GM12878 (cell line): ENCODE data around the gene TIMP2. TPM values are rescaled to one million over a fixed set of nuclear protein-coding genes. Genes with fewer than 3 reads are reported as not detected.

Experiments
- ATAC-seq: fragments of 200-7000 bp; cut with Tn5 transposase; 3 replicates; pipeline ENCODE4 v1.9.1; 2020; ENCODE audit warnings: mild to moderate bottlenecking, moderate library complexity
- BruUV-seq: library from RNA; stranded (reverse); fragments of 400-500 nt; replicated peaks from 2 replicates; lab custom pipeline; 2021; lab: Mats Ljungman, UMichigan
- CTCF ChIA-PET: fragments of 300-600 bp; sonication (Branson Sonifier 250); formaldehyde crosslinking; extraction: SDS; loops from one replicate; lab custom pipeline; 2021; ENCODE audit warnings: inconsistent platforms; lab: Yijun Ruan, JAX
- POLR2A ChIA-PET: fragments of 350-600 bp; formaldehyde crosslinking; extraction: SDS; loops from one replicate; lab custom pipeline; 2021; ENCODE audit warnings: inconsistent platforms; lab: Charles Lee
- RAD21 ChIA-PET: fragments of 300-600 bp; sonication (Branson Sonifier 250); formaldehyde crosslinking; loops from one replicate; lab custom pipeline; 2023; ENCODE audit warnings: antibody characterized with exemption; ENCODE audit not compliant: unreplicated experiment; lab: Charles Lee
- SMC1A ChIA-PET: fragments of 300-600 bp; sonication (Branson Sonifier 250); formaldehyde crosslinking; loops from one replicate; lab custom pipeline; 2023; ENCODE audit not compliant: unreplicated experiment, uncharacterized antibody; lab: Charles Lee
- DNase-seq: peaks from one replicate; pipeline ENCODE4 v3.0.0-alpha.2; 2011; ENCODE audit warnings: low read depth, low spot score
- FAIRE-seq: peaks from 3 replicates; lab custom pipeline; 2011; peaks lifted over from hg19 to GRCh38; lab: Jason Lieb, UNC
- H2AFZ ChIP-seq: 2 replicates; pipeline ENCODE4 v1.6.0; 2011; ENCODE audit warnings: low read depth, low read length, control low read depth; ENCODE audit not compliant: control insufficient read depth
- H3K27ac ChIP-seq: 2 replicates; pipeline ENCODE4 v1.5.1; 2011; ENCODE audit warnings: control low read depth; ENCODE audit not compliant: control insufficient read depth, insufficient read depth
- H3K27me3 ChIP-seq, 2 experiments: replicated peaks in 1 of 2; 2 replicates each; pipeline versions ENCODE4 v1.6.0 to v1.6.1; 2011; ENCODE audit warnings: low read length in 1 of 2; ENCODE audit not compliant: control insufficient read depth in 2 of 2, insufficient read depth in 2 of 2
- H3K36me3 ChIP-seq, 2 experiments: 2 replicates each; pipeline ENCODE4 v1.5.1; 2011; ENCODE audit warnings: low read length in 1 of 2; ENCODE audit not compliant: control insufficient read depth in 2 of 2, insufficient read depth in 2 of 2
- H3K4me1 ChIP-seq: 2 replicates; pipeline ENCODE4 v1.6.1; 2011; ENCODE audit warnings: mild to moderate bottlenecking, low read length, moderate library complexity, mixed read lengths; ENCODE audit not compliant: control insufficient read depth, insufficient read depth
- H3K4me2 ChIP-seq: 2 replicates; pipeline ENCODE4 v1.6.0; 2011; ENCODE audit warnings: control low read depth; ENCODE audit not compliant: control insufficient read depth, insufficient read depth
- H3K4me3 ChIP-seq: fragments of 200-600 bp; sonication (generic); 2 replicates; pipeline ENCODE4 v1.5.1; 2016
- H3K79me2 ChIP-seq: 2 replicates; pipeline ENCODE4 v1.6.0; 2011; ENCODE audit warnings: low read length; ENCODE audit not compliant: control insufficient read depth, insufficient read depth
- H3K9ac ChIP-seq: 2 replicates; pipeline ENCODE4 v1.8.0; 2011; ENCODE audit warnings: low read length, control low read depth, mixed read lengths; ENCODE audit not compliant: control insufficient read depth, insufficient read depth
- H3K9me3 ChIP-seq: replicated peaks from 3 replicates; pipeline ENCODE4 v1.5.1; 2011; ENCODE audit warnings: mild to moderate bottlenecking, low read length; ENCODE audit not compliant: control insufficient read depth, insufficient read depth
- H4K20me1 ChIP-seq: 2 replicates; pipeline ENCODE4 v1.6.0; 2011; ENCODE audit not compliant: control insufficient read depth, insufficient read depth
- E2F8 ChIP-seq: fragments of 450-650 bp; IDR thresholded peaks from 2 replicates; pipeline ENCODE4 v1.6.1; 2018; ENCODE audit warnings: mild to moderate bottlenecking, low read depth, moderate library complexity; ENCODE audit not compliant: partially characterized antibody
- EED ChIP-seq: sonication (generic); IDR thresholded peaks from 2 replicates; pipeline ENCODE4 v1.6.1; 2016; ENCODE audit warnings: antibody characterized with exemption, low read depth
- HDAC6 ChIP-seq: fragments of 200-600 bp; sonication (generic); IDR thresholded peaks from one replicate; pipeline ENCODE4 v1.8.0; 2017; ENCODE audit warnings: antibody characterized with exemption; ENCODE audit not compliant: unreplicated experiment
- HDGF ChIP-seq: fragments of 450-650 bp; IDR thresholded peaks from 2 replicates; pipeline ENCODE4 v1.6.1; 2016; ENCODE audit warnings: antibody characterized with exemption
- MEF2B ChIP-seq: fragments of 450-650 bp; IDR thresholded peaks from 2 replicates; pipeline ENCODE4 v1.6.1; 2018; ENCODE audit warnings: mild to moderate bottlenecking, moderate library complexity; ENCODE audit not compliant: partially characterized antibody, poor library complexity, severe bottlenecking
- TAF1 ChIP-seq: IDR thresholded peaks from 2 replicates; pipeline ENCODE4 v1.6.1; 2011; ENCODE audit warnings: mild to moderate bottlenecking, low read depth, low read length, borderline replicate concordance
- ZNF384 ChIP-seq: IDR thresholded peaks from 2 replicates; pipeline ENCODE4 v1.6.1; 2012; ENCODE audit warnings: low read depth, mild to moderate bottlenecking, low read length, improper control_type of control experiment, borderline replicate concordance
- WGBS: methylation state at CpG from one replicate; pipeline ENCODE4 v1.1.6; 2016; ENCODE audit warnings: low lambda C conversion rate; ENCODE audit not compliant: insufficient replicate concordance, insufficient coverage; ENCODE audit errors: missing lambda C conversion rate; 5-methylcytosine and 5-hydroxymethylcytosine counted together
- in situ Hi-C: fragments of 300-500 bp; cut with MboI; formaldehyde crosslinking; loops from 9 replicates; pipeline ENCODE4 v1.14.3; 2018; ENCODE audit warnings: mixed read lengths
- intact Hi-C: fragments of 100-400 bp; cut with micrococcal nuclease; formaldehyde crosslinking; loops from one replicate; pipeline ENCODE4 v1.14.2; 2022; ENCODE audit not compliant: unreplicated experiment
- polyA plus RNA-seq, 11 experiments: library from polyadenylated mRNA; depleted of rRNA in 4 of 11; unstranded in 6 of 11; stranded (reverse) in 5 of 11; fragments of >200 nt; fragmentation: Nextera tagmentation in 4 of 11; fragmentation: Illumina TruSeq in 1 of 11; extraction: Ambion mirVana in 4 of 11; extraction: Trizol in 1 of 11; gene quantifications; 1 replicate in 1 of 11; 2 replicates in 10 of 11; pipeline versions ENCODE4 v1.2.1 to v1.2.3, GENCODE V29; 2011 to 2016; ENCODE audit warnings: inconsistent platforms in 2 of 11, missing spikeins in 2 of 11, low read depth in 1 of 11
- total RNA-seq, 4 experiments: library from RNA; depleted of rRNA in 3 of 4; stranded (reverse); fragments of >200 nt in 3 of 4; fragmentation: Illumina TruSeq in 1 of 4; extraction: Trizol in 1 of 4; gene quantifications; 2 replicates each; pipeline versions ENCODE4 v1.2.1 to v1.2.3, GENCODE V29; 2013 to 2021
- TF ChIP-seq, protein P1 (sequence below): fragments of 450-650 bp; IDR thresholded peaks from 2 replicates; pipeline ENCODE4 v1.6.1; 2016; ENCODE audit warnings: mild to moderate bottlenecking
- TF ChIP-seq, protein P2 (sequence below): fragments of 450-650 bp; IDR thresholded peaks from 2 replicates; pipeline ENCODE4 v1.6.1; 2017; ENCODE audit warnings: mild to moderate bottlenecking
- TF ChIP-seq, protein P3 (sequence below): fragments of 450-650 bp; conservative IDR thresholded peaks from 2 replicates; pipeline ENCODE4 v1.6.1; 2017; ENCODE audit warnings: mild to moderate bottlenecking, moderate library complexity

The TIMP2 gene
- total and polyA plus RNA-seq, 10 of the 15 experiments (the other 5 are each of a cell fraction or from before 2014, with no cell fraction given): 0.03 to 0.41 (median 0.04) TPM; not detected in 7

DNA sequence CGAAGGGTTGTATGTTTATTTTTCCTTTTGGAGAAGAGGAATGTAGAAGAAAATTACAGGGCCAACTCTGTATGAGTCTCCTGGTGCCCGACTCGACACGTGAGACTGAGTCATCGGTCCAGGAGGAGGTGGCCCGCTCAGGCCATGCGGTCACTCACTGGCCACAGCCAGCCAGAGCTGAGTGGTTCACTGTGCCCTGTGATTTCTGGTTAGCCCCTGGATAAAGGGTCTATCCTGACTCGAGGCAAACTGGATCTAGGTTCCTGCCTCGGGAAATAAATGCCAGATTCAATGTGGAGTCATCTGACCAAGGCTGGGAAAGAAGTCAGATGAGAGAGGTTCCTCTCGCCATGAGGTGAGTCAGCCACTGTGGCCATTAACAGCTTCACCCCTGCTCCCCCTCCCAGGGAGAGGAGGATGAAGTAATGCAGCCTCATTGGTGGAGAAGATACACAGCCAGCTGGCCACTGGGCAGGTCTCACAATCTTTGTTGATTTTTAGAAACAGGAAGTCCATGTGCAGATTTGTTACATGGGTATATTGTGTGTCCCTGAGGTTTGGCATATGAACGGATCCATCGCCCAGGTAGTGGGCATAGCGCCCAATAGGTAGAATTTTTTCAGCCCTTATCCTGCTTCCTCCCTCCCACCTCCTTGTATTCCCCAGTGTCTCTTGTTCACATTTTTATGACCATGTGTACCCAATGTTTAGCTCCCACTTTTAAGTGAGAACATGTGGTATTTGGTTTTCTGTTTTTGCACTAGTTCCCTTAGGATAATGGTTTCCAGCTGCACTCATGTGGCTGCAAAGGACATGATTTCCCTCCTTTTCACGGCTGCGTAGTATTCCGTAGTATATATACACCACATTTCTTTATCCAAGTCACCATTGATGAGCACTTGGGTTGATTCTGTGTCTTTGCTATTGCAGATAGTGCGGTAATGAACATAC lies 62.8 kb downstream of the TIMP2 start:
- ChIA-PET RAD21 (no interaction called here), POLR2A (no interaction called here), SMC1A (no interaction called here), CTCF (interaction anchor here (0.6 to 1.2 kb wide), 2 partner anchors 9 to 1113 kb away, joined by 3 read pairs; no protein-coding TSS in a partner anchor)
- FAIRE-seq (no peak), ATAC-seq (no peak), DNase-seq (no peak)
- in situ Hi-C loops: loop anchor here (5.0 kb wide), 1 partner anchor 105 kb away; no protein-coding TSS in a partner anchor
- H3K4me1 ChIP-seq: no peaks in the 10 kb centered on the region
- no peak overlapping the region for H3K27ac ChIP-seq
- H3K9ac ChIP-seq: no peak overlapping the region
- no TSS peak for BruUV-seq
- H3K79me2 ChIP-seq: no peaks in the 10 kb centered on the region
- intact Hi-C loops: no loop called here
- no peaks in the 10 kb centered on the region for H4K20me1 ChIP-seq
- no peaks in the 10 kb centered on the region for H3K36me3 ChIP-seq
- H3K4me3 ChIP-seq: no peak overlapping the region
- no peak overlapping the region for H2AFZ ChIP-seq
- no peaks in the 10 kb centered on the region for H3K9me3 ChIP-seq
- no peak overlapping the region for H3K4me2 ChIP-seq
- 0 out of 4 replicates have a peak, but pooled peaks cover 0 to 1% of the 10 kb centered on the region in 2 experiments for H3K27me3 ChIP-seq
- 47% methylated on average over 17 of the region's 17 CpGs for WGBS
- no peak for TF ChIP-seq TAF1
- no peak for TF ChIP-seq HDGF
- TF ChIP-seq HDAC6: no peak
- no peak for TF ChIP-seq EED
- no peak for TF ChIP-seq ZNF384
- TF ChIP-seq, protein P1, sequence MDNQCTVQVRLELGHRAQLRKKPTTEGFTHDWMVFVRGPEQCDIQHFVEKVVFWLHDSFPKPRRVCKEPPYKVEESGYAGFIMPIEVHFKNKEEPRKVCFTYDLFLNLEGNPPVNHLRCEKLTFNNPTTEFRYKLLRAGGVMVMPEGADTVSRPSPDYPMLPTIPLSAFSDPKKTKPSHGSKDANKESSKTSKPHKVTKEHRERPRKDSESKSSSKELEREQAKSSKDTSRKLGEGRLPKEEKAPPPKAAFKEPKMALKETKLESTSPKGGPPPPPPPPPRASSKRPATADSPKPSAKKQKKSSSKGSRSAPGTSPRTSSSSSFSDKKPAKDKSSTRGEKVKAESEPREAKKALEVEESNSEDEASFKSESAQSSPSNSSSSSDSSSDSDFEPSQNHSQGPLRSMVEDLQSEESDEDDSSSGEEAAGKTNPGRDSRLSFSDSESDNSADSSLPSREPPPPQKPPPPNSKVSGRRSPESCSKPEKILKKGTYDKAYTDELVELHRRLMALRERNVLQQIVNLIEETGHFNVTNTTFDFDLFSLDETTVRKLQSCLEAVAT: no peak
- TF ChIP-seq, protein P2, sequence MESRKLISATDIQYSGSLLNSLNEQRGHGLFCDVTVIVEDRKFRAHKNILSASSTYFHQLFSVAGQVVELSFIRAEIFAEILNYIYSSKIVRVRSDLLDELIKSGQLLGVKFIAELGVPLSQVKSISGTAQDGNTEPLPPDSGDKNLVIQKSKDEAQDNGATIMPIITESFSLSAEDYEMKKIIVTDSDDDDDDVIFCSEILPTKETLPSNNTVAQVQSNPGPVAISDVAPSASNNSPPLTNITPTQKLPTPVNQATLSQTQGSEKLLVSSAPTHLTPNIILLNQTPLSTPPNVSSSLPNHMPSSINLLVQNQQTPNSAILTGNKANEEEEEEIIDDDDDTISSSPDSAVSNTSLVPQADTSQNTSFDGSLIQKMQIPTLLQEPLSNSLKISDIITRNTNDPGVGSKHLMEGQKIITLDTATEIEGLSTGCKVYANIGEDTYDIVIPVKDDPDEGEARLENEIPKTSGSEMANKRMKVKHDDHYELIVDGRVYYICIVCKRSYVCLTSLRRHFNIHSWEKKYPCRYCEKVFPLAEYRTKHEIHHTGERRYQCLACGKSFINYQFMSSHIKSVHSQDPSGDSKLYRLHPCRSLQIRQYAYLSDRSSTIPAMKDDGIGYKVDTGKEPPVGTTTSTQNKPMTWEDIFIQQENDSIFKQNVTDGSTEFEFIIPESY: no peak
- TF ChIP-seq, protein P3, sequence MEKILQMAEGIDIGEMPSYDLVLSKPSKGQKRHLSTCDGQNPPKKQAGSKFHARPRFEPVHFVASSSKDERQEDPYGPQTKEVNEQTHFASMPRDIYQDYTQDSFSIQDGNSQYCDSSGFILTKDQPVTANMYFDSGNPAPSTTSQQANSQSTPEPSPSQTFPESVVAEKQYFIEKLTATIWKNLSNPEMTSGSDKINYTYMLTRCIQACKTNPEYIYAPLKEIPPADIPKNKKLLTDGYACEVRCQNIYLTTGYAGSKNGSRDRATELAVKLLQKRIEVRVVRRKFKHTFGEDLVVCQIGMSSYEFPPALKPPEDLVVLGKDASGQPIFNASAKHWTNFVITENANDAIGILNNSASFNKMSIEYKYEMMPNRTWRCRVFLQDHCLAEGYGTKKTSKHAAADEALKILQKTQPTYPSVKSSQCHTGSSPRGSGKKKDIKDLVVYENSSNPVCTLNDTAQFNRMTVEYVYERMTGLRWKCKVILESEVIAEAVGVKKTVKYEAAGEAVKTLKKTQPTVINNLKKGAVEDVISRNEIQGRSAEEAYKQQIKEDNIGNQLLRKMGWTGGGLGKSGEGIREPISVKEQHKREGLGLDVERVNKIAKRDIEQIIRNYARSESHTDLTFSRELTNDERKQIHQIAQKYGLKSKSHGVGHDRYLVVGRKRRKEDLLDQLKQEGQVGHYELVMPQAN: no peak
- TF ChIP-seq MEF2B: no peak
- TF ChIP-seq E2F8: no peak
